HEK293 (cell line): Measurements from ENCODE around the gene CDH23.

Experiments used
- CTCF ChIA-PET: fragments of 350-600 bp; formaldehyde crosslinking; extraction: SDS; loops from one replicate; lab custom pipeline; 2021; ENCODE audit warnings: antibody characterized with exemption; lab: Yijun Ruan, JAX
- POLR2A ChIA-PET: fragments of 300-600 bp; formaldehyde crosslinking; extraction: SDS; loops from one replicate; lab custom pipeline; 2020; ENCODE audit warnings: antibody characterized with exemption, inconsistent platforms; lab: Yijun Ruan, JAX
- H3K27ac ChIP-seq: fragments of 200-500 bp; sonication (Bioruptor generic); 2 replicates; pipeline ENCODE4 v1.5.1; 2014; ENCODE audit warnings: low read depth, low read length, control low read depth, inconsistent platforms; ENCODE audit errors: extremely low read depth
- H3K36me3 ChIP-seq, 2 experiments: fragments of 200-500 bp in 1 of 2; sonication (Bioruptor generic) in 1 of 2; 1 replicate in 1 of 2; 2 replicates in 1 of 2; pipeline ENCODE4 v1.5.1; 2014 to 2017; ENCODE audit warnings: inconsistent platforms in 2 of 2, low read length in 2 of 2; ENCODE audit not compliant: control insufficient read depth in 2 of 2, insufficient read depth in 1 of 2
- H3K4me1 ChIP-seq: fragments of 200-500 bp; sonication (Bioruptor generic); 2 replicates; pipeline ENCODE4 v1.5.1; 2014; ENCODE audit warnings: mild to moderate bottlenecking, low read length, inconsistent platforms; ENCODE audit not compliant: control insufficient read depth, insufficient read depth
- H3K4me3 ChIP-seq: 2 replicates; pipeline ENCODE4 v1.5.1; 2011; ENCODE audit warnings: low read depth, mild to moderate bottlenecking, control low read depth, low read length, moderate library complexity
- H3K9me3 ChIP-seq: fragments of 200-500 bp; sonication (Bioruptor generic); 2 replicates; pipeline ENCODE4 v1.5.1; 2014; ENCODE audit warnings: low read depth, low read length, inconsistent platforms; ENCODE audit not compliant: control insufficient read depth, insufficient read depth
- GLIS1 ChIP-seq: fragments of 450-650 bp; formaldehyde crosslinking; IDR thresholded peaks from 2 replicates; pipeline ENCODE4 v1.5.1; 2016; ENCODE audit warnings: missing biosample characterization, missing genetic modification characterization
- HIC1 ChIP-seq: fragments of 450-650 bp; formaldehyde crosslinking; IDR thresholded peaks from 2 replicates; pipeline ENCODE4 v1.5.1; 2016; ENCODE audit warnings: missing biosample characterization, missing genetic modification characterization
- INSM2 ChIP-seq: fragments of 450-650 bp; formaldehyde crosslinking; IDR thresholded peaks from 2 replicates; pipeline ENCODE4 v1.5.1; 2016; ENCODE audit warnings: missing biosample characterization, missing genetic modification characterization
- OVOL3 ChIP-seq: fragments of 450-650 bp; formaldehyde crosslinking; IDR thresholded peaks from 2 replicates; pipeline ENCODE4 v1.5.1; 2016; ENCODE audit warnings: missing biosample characterization, missing genetic modification characterization
- ZBTB1 ChIP-seq: fragments of 450-650 bp; formaldehyde crosslinking; IDR thresholded peaks from 2 replicates; pipeline ENCODE4 v1.5.1; 2016; ENCODE audit warnings: missing biosample characterization, missing genetic modification characterization
- ZNF37A ChIP-seq: fragments of 450-650 bp; IDR thresholded peaks from 2 replicates; pipeline ENCODE4 v1.5.1; 2018; ENCODE audit warnings: missing biosample characterization, missing genetic modification characterization
- ZNF426 ChIP-seq: fragments of 450-650 bp; formaldehyde crosslinking; IDR thresholded peaks from 2 replicates; pipeline ENCODE4 v1.5.1; 2017; ENCODE audit warnings: missing biosample characterization, missing genetic modification characterization, mild to moderate bottlenecking, inconsistent platforms, moderate library complexity
- ZNF558 ChIP-seq: fragments of 450-650 bp; formaldehyde crosslinking; IDR thresholded peaks from 2 replicates; pipeline ENCODE4 v1.5.1; 2016; ENCODE audit warnings: missing biosample characterization, missing genetic modification characterization
- ZNF624 ChIP-seq: fragments of 450-650 bp; formaldehyde crosslinking; IDR thresholded peaks from 2 replicates; pipeline ENCODE4 v1.5.1; 2017; ENCODE audit warnings: missing biosample characterization, missing genetic modification characterization
- ZNF660 ChIP-seq: fragments of 450-650 bp; IDR thresholded peaks from 2 replicates; pipeline ENCODE4 v1.5.1; 2018; ENCODE audit warnings: missing biosample characterization, mild to moderate bottlenecking, missing genetic modification characterization
- ZNF791 ChIP-seq: fragments of 450-650 bp; formaldehyde crosslinking; IDR thresholded peaks from 2 replicates; pipeline ENCODE4 v1.5.1; 2016; ENCODE audit warnings: missing biosample characterization, missing genetic modification characterization
- TF ChIP-seq, protein P1 (sequence below): fragments of 450-650 bp; formaldehyde crosslinking; IDR thresholded peaks from 2 replicates; pipeline ENCODE4 v1.5.1; 2016; ENCODE audit warnings: missing biosample characterization, missing genetic modification characterization
- TF ChIP-seq, protein P2 (sequence below): fragments of 450-650 bp; formaldehyde crosslinking; IDR thresholded peaks from 2 replicates; pipeline ENCODE4 v1.5.1; 2016; ENCODE audit warnings: missing biosample characterization, missing genetic modification characterization, borderline replicate concordance

CDH23 gene

DNA sequence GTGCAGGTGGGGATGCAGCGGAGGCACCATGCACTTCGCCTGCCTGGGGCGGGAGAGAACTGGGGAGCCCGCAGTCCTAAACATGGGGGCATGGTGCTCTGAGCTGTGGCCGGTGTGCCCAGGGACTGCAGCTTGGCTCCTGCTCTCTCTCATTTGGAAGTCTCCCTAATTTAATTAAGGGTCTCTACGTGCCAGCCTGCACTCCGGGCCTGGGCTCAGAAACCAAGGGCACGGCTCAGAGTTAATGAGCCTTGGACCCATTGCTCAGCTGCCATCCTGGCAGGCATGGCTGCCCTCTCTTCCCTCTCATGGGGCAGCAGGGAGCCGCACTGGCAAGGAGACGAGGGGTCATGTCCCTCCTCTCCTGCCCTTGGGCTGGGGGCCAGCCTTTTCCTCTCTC, 115.6 kb downstream of the CDH23 start:
- no peaks in the 10 kb centered on the region for H3K9me3 ChIP-seq
- no peaks in the 10 kb centered on the region for H3K36me3 ChIP-seq
- no peak overlapping the region; the same call in 1 of the 2 replicates for H3K27ac ChIP-seq
- no peak overlapping the region for H3K4me3 ChIP-seq
- H3K4me1 ChIP-seq, result peaks cover 7% of the 10 kb centered on the region
- POLR2A ChIA-PET, result interaction anchor here (1.2 kb wide), 1 partner anchor 11 kb away, joined by 3 read pairs; no protein-coding TSS in a partner anchor
- CTCF ChIA-PET, result interaction anchor here (1.3 kb wide), 1 partner anchor 9 kb away, joined by 3 read pairs; no protein-coding TSS in a partner anchor
- TF ChIP-seq INSM2 (tag by site-specific recombination), result no peak
- no peak for TF ChIP-seq ZNF426 (tag by site-specific recombination)
- TF ChIP-seq, protein P1, sequence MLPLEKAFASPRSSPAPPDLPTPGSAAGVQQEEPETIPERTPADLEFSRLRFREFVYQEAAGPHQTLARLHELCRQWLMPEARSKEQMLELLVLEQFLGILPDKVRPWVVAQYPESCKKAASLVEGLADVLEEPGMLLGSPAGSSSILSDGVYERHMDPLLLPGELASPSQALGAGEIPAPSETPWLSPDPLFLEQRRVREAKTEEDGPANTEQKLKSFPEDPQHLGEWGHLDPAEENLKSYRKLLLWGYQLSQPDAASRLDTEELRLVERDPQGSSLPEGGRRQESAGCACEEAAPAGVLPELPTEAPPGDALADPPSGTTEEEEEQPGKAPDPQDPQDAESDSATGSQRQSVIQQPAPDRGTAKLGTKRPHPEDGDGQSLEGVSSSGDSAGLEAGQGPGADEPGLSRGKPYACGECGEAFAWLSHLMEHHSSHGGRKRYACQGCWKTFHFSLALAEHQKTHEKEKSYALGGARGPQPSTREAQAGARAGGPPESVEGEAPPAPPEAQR (tag by site-specific recombination), result no peak
- TF ChIP-seq, protein P2, sequence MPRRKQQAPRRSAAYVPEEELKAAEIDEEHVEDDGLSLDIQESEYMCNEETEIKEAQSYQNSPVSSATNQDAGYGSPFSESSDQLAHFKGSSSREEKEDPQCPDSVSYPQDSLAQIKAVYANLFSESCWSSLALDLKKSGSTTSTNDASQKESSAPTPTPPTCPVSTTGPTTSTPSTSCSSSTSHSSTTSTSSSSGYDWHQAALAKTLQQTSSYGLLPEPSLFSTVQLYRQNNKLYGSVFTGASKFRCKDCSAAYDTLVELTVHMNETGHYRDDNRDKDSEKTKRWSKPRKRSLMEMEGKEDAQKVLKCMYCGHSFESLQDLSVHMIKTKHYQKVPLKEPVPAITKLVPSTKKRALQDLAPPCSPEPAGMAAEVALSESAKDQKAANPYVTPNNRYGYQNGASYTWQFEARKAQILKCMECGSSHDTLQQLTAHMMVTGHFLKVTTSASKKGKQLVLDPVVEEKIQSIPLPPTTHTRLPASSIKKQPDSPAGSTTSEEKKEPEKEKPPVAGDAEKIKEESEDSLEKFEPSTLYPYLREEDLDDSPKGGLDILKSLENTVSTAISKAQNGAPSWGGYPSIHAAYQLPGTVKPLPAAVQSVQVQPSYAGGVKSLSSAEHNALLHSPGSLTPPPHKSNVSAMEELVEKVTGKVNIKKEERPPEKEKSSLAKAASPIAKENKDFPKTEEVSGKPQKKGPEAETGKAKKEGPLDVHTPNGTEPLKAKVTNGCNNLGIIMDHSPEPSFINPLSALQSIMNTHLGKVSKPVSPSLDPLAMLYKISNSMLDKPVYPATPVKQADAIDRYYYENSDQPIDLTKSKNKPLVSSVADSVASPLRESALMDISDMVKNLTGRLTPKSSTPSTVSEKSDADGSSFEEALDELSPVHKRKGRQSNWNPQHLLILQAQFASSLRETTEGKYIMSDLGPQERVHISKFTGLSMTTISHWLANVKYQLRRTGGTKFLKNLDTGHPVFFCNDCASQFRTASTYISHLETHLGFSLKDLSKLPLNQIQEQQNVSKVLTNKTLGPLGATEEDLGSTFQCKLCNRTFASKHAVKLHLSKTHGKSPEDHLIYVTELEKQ (tag by site-specific recombination), result no peak
- TF ChIP-seq OVOL3 (tag by site-specific recombination), result no peak
- no peak for TF ChIP-seq ZNF791

GRCh38 chr10:71512761-71513539, 116.2 kb downstream of the CDH23 start:
- TF ChIP-seq ZNF37A (tag by site-specific recombination) (no peak), ZBTB1 (tag by site-specific recombination) (no peak), ZNF660 (tag by site-specific recombination) (0 out of 2 replicates have a peak, but pooled peaks have one; percentile 32), GLIS1 (peak; percentile 50), ZNF624 (no peak), HIC1 (no peak), ZNF558 (tag by site-specific recombination) (no peak)
- H3K27ac ChIP-seq, result no peak overlapping the region; the same call in 1 of the 2 replicates

More at GRCh38 chr10:71512761-71513539, 116.2 kb downstream of the CDH23 start:
- Histone ChIP-seq H3K4me1 (peaks cover 7% of the 10 kb centered on the region), H3K9me3 (no peaks in the 10 kb centered on the region), H3K4me3 (no peak overlapping the region), H3K36me3 (no peaks in the 10 kb centered on the region)
- ChIA-PET POLR2A (interaction anchor here (1.2 kb wide), 1 partner anchor 12 kb away, joined by 3 read pairs; no protein-coding TSS in a partner anchor), CTCF (interaction anchor here (0.5 to 1.3 kb wide), 6 partner anchors 9 to 196 kb away, joined by 3 to 4 read pairs (median 3); no protein-coding TSS in a partner anchor)
